ENCODE results near the gene STEAP3.

The STEAP3 gene

GRCh38 chr2:119301413-119301812 is 77.8 kb downstream of the STEAP3 start:
- no peaks in the 10 kb centered on the region for H3K4me1 Mint-ChIP-seq
- no peaks in the 10 kb centered on the region for H3K27me3 Mint-ChIP-seq
- H3K36me3 Mint-ChIP-seq: peaks cover 8% of the 10 kb centered on the region
- H3K27ac Mint-ChIP-seq: no peak overlapping the region
- no peak overlapping the region for H3K4me3 Mint-ChIP-seq
- H3K9me3 Mint-ChIP-seq: no peaks in the 10 kb centered on the region

GRCh38 chr2:119304847-119305246 is 81.2 kb downstream of the STEAP3 start:
- peaks cover 8% of the 10 kb centered on the region for H3K36me3 Mint-ChIP-seq
- no peaks in the 10 kb centered on the region for H3K27me3 Mint-ChIP-seq
- H3K27ac Mint-ChIP-seq: no peak overlapping the region
- no peak overlapping the region for H3K4me3 Mint-ChIP-seq
- no peaks in the 10 kb centered on the region for H3K9me3 Mint-ChIP-seq
- no peaks in the 10 kb centered on the region for H3K4me1 Mint-ChIP-seq

GRCh38 chr2:119305497-119306195 is 82.0 kb downstream of the STEAP3 start:
- Mint-ChIP-seq H3K4me1 (no peaks in the 10 kb centered on the region), H3K36me3 (peaks cover 4% of the 10 kb centered on the region), H3K9me3 (no peaks in the 10 kb centered on the region), H3K27ac (no peak overlapping the region), H3K27me3 (no peaks in the 10 kb centered on the region), H3K4me3 (no peak overlapping the region)

- Mint-ChIP-seq H3K27me3 (no peaks in the 10 kb centered on the region), H3K4me3 (no peak overlapping the region), H3K9me3 (no peaks in the 10 kb centered on the region), H3K4me1 (no peaks in the 10 kb centered on the region), H3K27ac (no peak overlapping the region), H3K36me3 (peaks cover under 1% of the 10 kb centered on the region)
These were observed 82.6 kb downstream of the STEAP3 start for GRCh38 chr2:119306196-119306590.

GRCh38 chr2:119307419-119308140 is 83.9 kb downstream of the STEAP3 start:
- Mint-ChIP-seq H3K27me3 (no peaks in the 10 kb centered on the region), H3K27ac (no peak overlapping the region), H3K9me3 (no peaks in the 10 kb centered on the region), H3K4me1 (no peaks in the 10 kb centered on the region), H3K36me3 (peaks cover 7% of the 10 kb centered on the region), H3K4me3 (no peak overlapping the region)

- no peaks in the 10 kb centered on the region for H3K27me3 Mint-ChIP-seq
These were observed 85.2 kb downstream of the STEAP3 start for GRCh38 chr2:119308793-119309330.

GRCh38 chr2:119311371-119311770 is 87.7 kb downstream of the STEAP3 start:
- no peaks in the 10 kb centered on the region for H3K27me3 Mint-ChIP-seq
- H3K27ac Mint-ChIP-seq: no peak overlapping the region
- no peaks in the 10 kb centered on the region for H3K9me3 Mint-ChIP-seq

More at GRCh38 chr2:119308793-119309330, 85.2 kb downstream of the STEAP3 start:
- Mint-ChIP-seq H3K9me3 (no peaks in the 10 kb centered on the region), H3K4me3 (no peak overlapping the region), H3K27ac (no peak overlapping the region), H3K4me1 (no peaks in the 10 kb centered on the region), H3K36me3 (peaks cover 7% of the 10 kb centered on the region)

GRCh38 chr2:119311831-119312230 is 88.2 kb downstream of the STEAP3 start:
- H3K27ac Mint-ChIP-seq: no peak overlapping the region
- H3K9me3 Mint-ChIP-seq: no peaks in the 10 kb centered on the region
- H3K4me3 Mint-ChIP-seq: no peak overlapping the region

More at GRCh38 chr2:119311371-119311770, 87.7 kb downstream of the STEAP3 start:
- Mint-ChIP-seq H3K36me3 (peaks cover 7% of the 10 kb centered on the region), H3K4me3 (no peak overlapping the region), H3K4me1 (no peaks in the 10 kb centered on the region)

More at GRCh38 chr2:119311831-119312230, 88.2 kb downstream of the STEAP3 start:
- Mint-ChIP-seq H3K36me3 (peaks cover 9% of the 10 kb centered on the region), H3K4me1 (no peaks in the 10 kb centered on the region), H3K27me3 (no peaks in the 10 kb centered on the region)
